Measurements from ENCODE around the gene IGF1R.

Gene IGF1R

DNA sequence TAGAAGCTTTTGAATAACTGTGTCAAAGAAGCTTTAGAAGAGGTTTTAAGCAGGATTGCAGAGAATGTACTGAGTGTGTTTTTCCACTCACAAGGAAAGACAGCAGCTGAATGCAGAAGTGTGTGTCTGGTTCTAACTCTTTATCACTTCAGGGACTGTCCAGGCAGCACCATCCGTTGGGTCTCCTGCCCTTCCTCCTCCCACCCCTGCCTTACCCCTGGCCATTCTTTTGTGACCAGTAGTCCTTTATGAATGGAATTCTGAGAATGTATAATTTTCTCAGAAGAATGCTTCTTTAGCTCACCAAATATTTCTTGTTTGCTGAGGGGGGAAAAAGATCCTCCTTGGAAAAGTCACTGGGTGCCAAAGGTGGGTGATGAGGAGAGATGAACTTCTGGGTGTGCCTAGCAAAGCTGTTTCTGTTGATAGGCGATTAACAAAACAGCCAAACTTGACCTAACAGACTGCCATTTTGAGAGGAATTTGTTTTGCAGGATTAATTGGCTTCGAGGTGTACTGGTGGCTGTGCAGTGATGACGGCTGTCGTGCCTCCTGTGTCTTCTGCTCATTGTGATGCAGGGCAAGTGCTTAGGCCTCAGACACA is 70.9 kb downstream of the IGF1R start:
- no peak overlapping the region for H3K4me3 ChIP-seq (ENCODE audit: low read length)
- DNase-seq (ENCODE audit: low read depth), result no peak
- no peak for TF ChIP-seq CTCF (conservative IDR thresholded peaks at IDR 0.05; ENCODE audit: low read depth, low read length)

DNA sequence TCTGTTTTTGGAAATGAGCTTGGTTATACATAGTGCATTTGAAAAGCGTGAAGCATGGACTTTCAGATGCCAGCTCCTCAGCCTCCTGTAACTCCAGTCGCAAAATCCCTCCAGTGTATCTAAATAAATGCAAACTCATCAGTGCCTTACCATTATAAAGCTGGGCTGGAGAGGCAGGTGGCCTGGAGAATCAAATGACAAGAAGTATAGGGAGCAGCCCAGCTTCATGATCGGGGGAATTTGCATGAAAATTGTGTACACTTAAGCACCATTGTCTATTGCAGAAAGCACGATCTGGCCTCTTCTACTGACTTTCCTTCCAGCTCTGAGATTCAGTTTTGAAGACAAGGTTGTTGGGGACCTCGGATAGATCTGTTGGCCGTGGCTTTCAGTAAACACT is 71.7 kb downstream of the IGF1R start:
- no peak overlapping the region for H3K4me3 ChIP-seq (ENCODE audit: low read length)
- no peak for DNase-seq (ENCODE audit: low read depth)
- TF ChIP-seq CTCF (conservative IDR thresholded peaks at IDR 0.05; ENCODE audit: low read depth, low read length), result no peak

DNA sequence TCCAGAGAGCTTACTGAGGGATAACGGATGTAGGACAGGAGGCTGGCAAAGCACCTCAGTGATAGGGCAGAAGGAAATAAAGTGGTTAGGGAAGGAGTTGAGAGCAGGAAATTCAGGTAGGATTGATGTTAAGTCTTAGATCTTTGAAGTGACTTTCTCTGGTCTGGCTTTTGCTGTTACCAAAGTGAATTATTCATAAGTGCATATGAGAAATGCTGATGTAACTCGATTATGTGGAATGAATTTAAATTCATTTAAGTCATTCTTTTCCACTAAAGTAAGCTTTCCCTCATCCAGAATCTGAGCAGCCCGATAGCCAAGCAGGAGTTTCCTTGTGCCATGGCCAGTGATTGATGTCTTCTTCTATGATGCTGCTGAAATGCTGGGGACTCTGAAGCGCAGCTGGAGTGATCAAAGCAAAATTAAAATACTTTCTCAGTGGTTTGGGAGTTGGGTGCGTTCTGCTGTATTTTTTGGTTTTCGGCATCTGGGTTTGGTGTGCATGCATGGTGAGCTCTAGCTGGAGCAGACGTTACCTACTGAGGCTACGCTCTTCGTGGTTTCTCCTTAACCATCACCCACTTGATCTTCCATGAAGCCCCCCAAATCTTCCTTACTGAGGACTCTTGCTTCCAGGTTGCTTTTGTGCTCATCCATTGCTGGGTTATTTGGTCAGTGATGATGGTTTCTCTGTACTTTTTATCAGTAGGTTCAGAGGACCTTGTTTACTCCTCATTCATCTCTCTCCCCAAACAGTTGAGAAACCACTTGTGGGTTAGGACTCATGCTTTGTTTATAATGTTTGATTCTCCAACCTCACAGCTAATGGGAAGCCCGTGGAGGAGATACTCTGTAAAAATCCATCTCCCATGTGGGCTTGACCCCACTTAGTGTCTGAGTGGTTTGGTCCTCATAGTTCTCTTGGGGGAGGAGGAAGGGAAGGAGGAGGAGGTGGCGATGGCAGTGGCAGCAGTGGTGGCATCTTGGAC is 72.5 kb downstream of the IGF1R start:
- H3K4me3 ChIP-seq (ENCODE audit: low read length), result no peak overlapping the region
- no peak for TF ChIP-seq CTCF (conservative IDR thresholded peaks at IDR 0.05; ENCODE audit: low read depth, low read length)
- DNase-seq (ENCODE audit: low read depth), result no peak

- H3K4me3 ChIP-seq (ENCODE audit: low read length), result no peak overlapping the region
- no peak for TF ChIP-seq CTCF (conservative IDR thresholded peaks at IDR 0.05; ENCODE audit: low read depth, low read length)
- no peak for DNase-seq (ENCODE audit: low read depth)
Observed at GRCh38 chr15:98722209-98722608, 73.9 kb downstream of the IGF1R start.

- H3K4me3 ChIP-seq (ENCODE audit: low read length), result no peak overlapping the region
- DNase-seq (ENCODE audit: low read depth), result no peak
- TF ChIP-seq CTCF (conservative IDR thresholded peaks at IDR 0.05; ENCODE audit: low read depth, low read length), result no peak
Observed at GRCh38 chr15:98722645-98723044, 74.3 kb downstream of the IGF1R start.

DNA sequence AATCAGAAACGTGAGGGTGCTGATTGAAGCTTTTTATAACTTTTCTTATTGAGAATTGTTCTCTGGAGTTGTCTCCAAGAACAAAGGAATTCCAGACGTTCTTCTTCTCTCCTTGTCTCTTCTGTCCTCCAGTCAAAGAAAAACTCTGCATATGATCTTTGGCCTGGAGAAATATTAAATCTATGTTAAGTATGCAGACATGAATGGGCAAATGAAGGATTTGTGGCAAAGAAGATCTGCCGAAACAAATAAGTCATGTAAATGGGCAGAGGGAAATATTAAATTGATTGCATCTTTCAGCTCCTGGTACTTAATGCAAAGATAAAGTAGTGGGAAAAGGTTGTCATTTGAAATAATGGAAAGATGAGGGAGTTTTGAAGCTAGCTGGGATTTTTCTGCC is 74.9 kb downstream of the IGF1R start:
- DNase-seq (ENCODE audit: low read depth), result no peak
- no peak for TF ChIP-seq CTCF (conservative IDR thresholded peaks at IDR 0.05; ENCODE audit: low read depth, low read length)
- H3K4me3 ChIP-seq (ENCODE audit: low read length), result no peak overlapping the region
